GM13976 (cell line): ENCODE data around the gene FOXL3.

ENCODE experiments used
- DNase-seq: peaks from one replicate; pipeline ENCODE4 v3.0.0; 2012; ENCODE audit warnings: low spot score
- CTCF ChIP-seq: IDR thresholded peaks from 2 replicates; pipeline ENCODE4 v1.5.1; 2012; ENCODE audit warnings: borderline replicate concordance, mild to moderate bottlenecking; ENCODE audit not compliant: insufficient read depth; ENCODE audit errors: extremely low read depth, missing control alignments, control extremely low read depth
- in situ Hi-C: fragments of 300-500 bp; cut with MboI; formaldehyde crosslinking; loops from one replicate; pipeline ENCODE4 v1.12.0; 2022; ENCODE audit warnings: low sequenced_read_pairs, mixed read lengths, inconsistent platforms; ENCODE audit not compliant: unreplicated experiment

FOXL3 gene

GRCh38 chr7:266851-267840 lies 22.8 kb upstream of the FOXL3 start:
- TF ChIP-seq CTCF, result no peak
- DNase-seq, result no peak
- in situ Hi-C loops, result no loop called here

DNA sequence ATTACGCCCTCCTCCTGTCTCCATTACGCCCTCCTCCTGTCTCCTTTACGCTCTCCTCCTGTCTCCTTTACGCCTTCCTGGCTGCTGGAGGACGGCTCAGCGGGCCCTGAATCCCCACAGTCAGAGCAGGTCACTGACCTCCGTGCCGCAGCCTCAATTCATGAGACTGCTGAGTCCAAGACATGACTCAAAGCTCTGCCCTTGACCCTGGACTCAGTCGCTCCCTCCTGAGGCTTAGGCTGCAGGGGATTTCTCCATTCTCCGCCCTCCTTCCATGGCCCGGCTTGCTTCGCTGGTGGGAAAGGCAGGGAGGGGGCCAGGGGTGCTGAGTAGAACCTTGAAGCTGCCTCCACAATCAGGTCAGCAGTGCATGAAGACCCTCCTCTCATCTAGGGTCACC lies 21.0 kb upstream of the FOXL3 start:
- TF ChIP-seq CTCF, result no peak
- DNase-seq, result no peak
- in situ Hi-C loops, result no loop called here

DNA sequence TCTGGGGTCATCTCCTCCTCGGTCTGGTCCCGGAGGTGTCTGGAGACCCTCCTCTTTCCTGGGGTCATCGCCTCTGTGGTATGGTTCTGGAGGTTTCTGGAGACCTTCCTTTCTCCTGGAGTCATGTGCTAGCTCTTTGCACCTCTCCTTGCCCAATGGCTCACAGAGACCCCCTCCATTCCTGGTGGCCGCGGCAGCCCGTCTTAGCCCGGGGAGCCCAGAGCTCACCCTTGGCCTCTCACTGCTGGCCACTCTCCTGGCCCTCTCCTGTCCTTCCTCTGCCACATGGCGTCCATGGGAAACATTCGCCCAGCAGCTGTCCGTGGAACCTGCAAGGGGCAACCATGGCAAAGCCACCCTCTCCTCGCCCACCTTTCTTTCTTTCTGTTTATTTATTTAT lies 20.2 kb upstream of the FOXL3 start:
- in situ Hi-C loops, result no loop called here
- TF ChIP-seq CTCF, result no peak
- no peak for DNase-seq

- no peak for TF ChIP-seq CTCF
- in situ Hi-C loops, result no loop called here
- DNase-seq, result no peak
Measured at GRCh38 chr7:270351-270983, 19.5 kb upstream of the FOXL3 start.

DNA sequence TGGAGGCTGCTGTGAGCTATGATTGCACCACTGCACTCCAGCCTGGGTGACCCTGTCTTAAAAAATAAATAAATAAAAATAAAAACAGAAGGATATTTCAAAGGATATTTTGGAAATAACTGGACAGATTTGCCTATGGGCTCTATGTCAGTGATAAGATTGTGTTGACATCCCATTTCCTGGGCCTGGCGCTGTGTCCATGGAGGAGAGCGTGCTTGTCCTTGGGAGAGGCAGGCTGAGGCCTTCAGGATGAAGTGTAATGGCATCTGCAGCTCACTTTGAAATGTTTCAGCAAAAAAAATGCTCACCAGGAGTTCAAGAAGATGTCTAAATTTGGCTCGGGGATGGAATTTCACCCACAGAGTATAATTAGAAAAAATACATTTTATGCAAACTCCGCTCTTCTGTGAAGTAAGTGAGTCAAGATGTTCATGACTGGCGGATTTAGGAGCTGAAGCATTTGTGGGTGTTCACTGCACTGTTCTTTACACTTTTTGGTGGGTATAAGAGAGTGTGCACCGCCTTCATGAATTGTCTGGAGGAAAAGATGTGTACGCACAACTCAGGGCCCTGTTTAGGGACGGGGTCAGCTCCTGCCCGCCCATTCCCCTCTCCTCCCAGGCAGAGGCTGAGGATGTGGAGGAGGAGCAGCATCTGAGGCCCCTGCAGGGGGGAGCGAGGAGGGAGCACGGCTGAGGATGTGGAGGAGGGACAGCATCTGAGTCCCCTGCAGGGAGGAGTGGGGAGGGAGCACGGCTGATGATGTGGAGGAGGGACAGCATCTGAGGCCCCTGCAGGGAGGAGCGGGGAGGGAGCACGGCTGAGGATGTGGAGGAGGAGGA lies 18.5 kb upstream of the FOXL3 start:
- in situ Hi-C loops, result no loop called here
- DNase-seq, result no peak
- TF ChIP-seq CTCF, result no peak

DNA sequence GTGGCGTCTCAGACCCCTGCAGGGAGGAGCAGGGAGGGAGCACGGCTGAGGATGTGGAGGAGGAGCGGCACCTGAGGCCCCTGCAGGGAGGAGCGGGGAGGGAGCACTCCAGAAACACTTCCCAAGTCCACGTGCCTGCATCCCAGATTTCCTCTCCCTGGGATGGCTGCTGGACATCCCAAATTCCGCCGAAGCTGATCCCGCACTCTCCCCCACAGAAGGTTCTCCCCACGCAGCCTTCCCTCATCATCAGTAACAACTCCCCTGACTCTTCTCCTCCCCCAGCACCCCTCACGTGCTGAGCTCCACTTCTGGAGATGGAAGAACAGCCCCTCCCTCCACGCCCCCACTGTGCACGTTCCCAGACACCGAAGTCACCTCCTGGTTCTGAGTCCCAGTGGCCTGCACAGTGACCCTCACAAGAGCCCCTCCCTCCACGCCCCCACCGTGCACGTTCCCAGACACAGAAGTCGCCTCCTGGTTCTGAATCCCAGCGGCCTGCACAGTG lies 17.8 kb upstream of the FOXL3 start:
- no peak for TF ChIP-seq CTCF
- no peak for DNase-seq
- in situ Hi-C loops, result no loop called here
